ENCODE measurements around the gene DGKH.

GRCh38 chr13:42246541-42246940 lies 198.1 kb downstream of the DGKH start:
- no peak for TF ChIP-seq CBX8 (IDR thresholded peaks at IDR 0.05; ENCODE audit: borderline replicate concordance, extremely low read depth, low read depth, low read length, poor library complexity, severe bottlenecking)
- no peak for TF ChIP-seq ZNF280B (CRISPR knock-in tag; IDR thresholded peaks at IDR 0.05)
- no peak for TF ChIP-seq NR2C2 (CRISPR knock-in tag; IDR thresholded peaks at IDR 0.05)
- no peak for TF ChIP-seq NR2C2 (tag; IDR thresholded peaks at IDR 0.05)

Measured in K562 (cell line).